ENCODE measurements around the gene TIE1. TPM values are rescaled to one million over a fixed set of nuclear protein-coding genes. Genes with fewer than 3 reads are reported as not detected.

The TIE1 gene
- total RNA-seq, 4 donors from 2014 or later = 5.6 to 38.8 (median 8.9) TPM

GRCh38 chr1:43255438-43256210, 45.2 kb upstream of the TIE1 start:
- Histone ChIP-seq H3K4me3 (no peak overlapping the region), H3K9me3 (no peaks in the 10 kb centered on the region), H3K27me3 (no peaks in the 10 kb centered on the region), H3K36me3 (no peaks in the 10 kb centered on the region), H3K27ac (peak overlapping the region in 3 of 4 donors; percentile 49 to 89 (median 74)), H3K4me1 (peaks cover 0 to 12% (median 3%) of the 10 kb centered on the region in 4 donors)
- TF ChIP-seq CTCF (IDR thresholded peaks at IDR 0.05) (no peak), POLR2A (IDR thresholded peaks at IDR 0.05) (no peak)
- DNase-seq = no peak

DNA sequence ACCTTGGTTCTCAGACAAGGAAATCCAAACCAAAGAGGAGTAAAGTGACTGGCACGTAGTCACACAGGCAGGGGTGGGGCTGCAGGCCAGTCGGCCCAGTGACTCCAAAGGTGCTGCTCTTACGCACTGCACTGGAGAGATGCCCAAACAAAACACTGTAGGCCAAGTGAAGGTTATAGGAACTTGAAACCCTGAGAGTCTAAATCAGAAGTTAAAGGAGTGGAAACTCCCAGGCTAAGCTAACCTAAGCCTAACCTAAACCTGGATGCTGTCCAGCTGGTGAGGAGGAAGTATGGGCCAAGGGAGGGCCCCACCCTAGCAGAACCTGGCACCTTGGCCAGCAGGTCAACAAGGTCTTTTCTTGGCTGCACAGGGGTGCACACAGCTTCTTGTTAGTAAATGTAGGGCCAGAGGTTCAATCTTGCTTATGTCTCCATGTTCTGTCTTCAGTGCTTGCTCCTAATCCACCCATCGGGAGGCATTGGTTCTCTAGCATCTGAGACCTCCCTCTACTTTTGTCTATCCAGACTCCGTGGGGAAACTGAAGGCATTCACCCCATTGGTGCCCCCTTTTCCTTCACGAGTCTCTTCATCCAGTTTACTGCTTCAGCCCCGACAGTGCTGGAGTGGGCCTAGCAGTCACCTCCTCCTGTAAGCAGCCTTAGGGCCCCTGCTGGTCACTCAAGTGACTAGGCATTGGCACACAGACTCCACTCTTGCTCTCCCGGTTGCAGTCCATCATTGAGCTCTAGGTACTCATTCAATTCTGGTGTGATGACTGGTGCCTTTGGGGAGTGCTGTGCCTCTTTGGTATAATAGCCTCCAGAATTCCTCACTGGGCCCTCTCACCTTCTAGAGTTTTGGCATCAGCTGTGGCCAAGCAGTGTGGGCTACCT, 43.9 kb upstream of the TIE1 start:
- Histone ChIP-seq H3K36me3 (no peaks in the 10 kb centered on the region), H3K4me3 (no peak overlapping the region), H3K9me3 (no peaks in the 10 kb centered on the region), H3K4me1 (peaks cover 0 to 12% (median 3%) of the 10 kb centered on the region in 4 donors), H3K27ac (peak overlapping the region in 3 of 4 donors; percentile 49 to 89 (median 74)), H3K27me3 (no peaks in the 10 kb centered on the region)
- DNase-seq = peak in 2 of 3 donors; percentile 75 to 84
- TF ChIP-seq POLR2A (IDR thresholded peaks at IDR 0.05) (peak in 1 of 2 donors; percentile 11), CTCF (IDR thresholded peaks at IDR 0.05) (no peak)

GRCh38 chr1:43258370-43258769, 42.4 kb upstream of the TIE1 start:
- no peaks in the 10 kb centered on the region for H3K9me3 ChIP-seq
- H3K27me3 ChIP-seq = no peaks in the 10 kb centered on the region
- no peak overlapping the region for H3K27ac ChIP-seq
- DNase-seq = no peak
- TF ChIP-seq POLR2A (IDR thresholded peaks at IDR 0.05) = no peak
- TF ChIP-seq CTCF (IDR thresholded peaks at IDR 0.05) = no peak
- no peaks in the 10 kb centered on the region for H3K36me3 ChIP-seq
- no peak overlapping the region for H3K4me3 ChIP-seq
- peaks cover 0 to 12% (median 3%) of the 10 kb centered on the region in 4 donors for H3K4me1 ChIP-seq

- H3K4me1 ChIP-seq = peaks cover 0 to 15% (median 3%) of the 10 kb centered on the region in 4 donors
- no peaks in the 10 kb centered on the region for H3K9me3 ChIP-seq
- no peak overlapping the region for H3K27ac ChIP-seq
- H3K4me3 ChIP-seq = no peak overlapping the region
- H3K36me3 ChIP-seq = no peaks in the 10 kb centered on the region
- DNase-seq = no peak
- no peaks in the 10 kb centered on the region for H3K27me3 ChIP-seq
- TF ChIP-seq CTCF (IDR thresholded peaks at IDR 0.05) (no peak), POLR2A (IDR thresholded peaks at IDR 0.05) (no peak)
Measured at GRCh38 chr1:43265431-43265830, 35.4 kb upstream of the TIE1 start.

DNA sequence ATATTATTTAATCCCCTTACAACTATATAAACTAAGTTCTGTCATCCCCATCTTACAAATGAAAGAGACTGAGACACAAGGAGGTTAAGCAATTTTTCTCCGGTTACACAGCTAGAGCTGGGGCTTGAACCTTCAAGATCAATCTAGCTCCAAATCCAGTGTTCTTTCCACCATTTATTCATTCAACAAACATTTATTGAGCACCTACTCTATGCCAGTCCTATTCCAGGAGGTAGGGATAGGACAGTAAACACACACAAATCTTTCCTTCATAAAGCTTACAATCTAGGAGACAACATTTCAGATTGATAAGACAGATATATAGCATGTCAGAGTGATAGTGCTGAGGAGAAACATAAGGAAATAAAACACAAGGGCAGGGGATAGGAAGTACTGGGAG, 33.9 kb upstream of the TIE1 start:
- H3K27ac ChIP-seq = peak overlapping the region in 3 of 4 donors; percentile 53 to 71 (median 69)
- no peak for DNase-seq

More for the DNA sequence above, 33.9 kb upstream of the TIE1 start:
- TF ChIP-seq CTCF (IDR thresholded peaks at IDR 0.05) (no peak), POLR2A (IDR thresholded peaks at IDR 0.05) (no peak)
- Histone ChIP-seq H3K4me3 (no peak overlapping the region), H3K27me3 (no peaks in the 10 kb centered on the region), H3K4me1 (peaks cover 0 to 20% (median 3%) of the 10 kb centered on the region in 4 donors), H3K36me3 (no peaks in the 10 kb centered on the region), H3K9me3 (no peaks in the 10 kb centered on the region)

Data from Peyer's patch (tissue), 4 donors.